Adrenal gland (tissue), 12 donors: Measurements from ENCODE around the gene CAMKMT. TPM values are rescaled to one million over a fixed set of nuclear protein-coding genes. Genes with fewer than 3 reads are reported as not detected.

Source experiments
- DNase-seq, 7 donors: peaks; one replicate each; pipeline ENCODE4 v3.0.0-alpha.2; 2019 to 2020
- H3K27ac ChIP-seq, 5 donors: fragments of 200-600 bp; sonication (generic) in 4 of 5; 1 replicate in 3 of 5; 2 replicates in 2 of 5; pipeline versions ENCODE4 v1.5.1 to v1.8.0; 2016 to 2020; ENCODE audit warnings: mild to moderate bottlenecking in 1 of 5
- H3K27me3 ChIP-seq: fragments of 200-600 bp; 2 replicates; pipeline ENCODE4 v1.8.0; 2021
- H3K36me3 ChIP-seq, 2 donors: fragments of 200-600 bp; replicated peaks in 1 of 2; 1 replicate in 1 of 2; 2 replicates in 1 of 2; pipeline versions ENCODE4 v1.5.1 to v1.8.0; 2018 to 2022
- H3K4me1 ChIP-seq, 2 donors: fragments of 200-600 bp; replicated peaks in 1 of 2; 1 replicate in 1 of 2; 2 replicates in 1 of 2; pipeline versions ENCODE4 v1.5.1 to v1.8.0; 2018 to 2021
- H3K4me3 ChIP-seq, 4 donors: fragments of 200-600 bp; sonication (generic) in 3 of 4; one replicate each; pipeline ENCODE4 v1.5.1; 2016 to 2018
- H3K9me3 ChIP-seq, 3 donors: fragments of 200-600 bp; sonication (generic) in 1 of 3; replicated peaks in 1 of 3; 1 replicate in 2 of 3; 2 replicates in 1 of 3; pipeline versions ENCODE4 v1.5.1 to v1.8.0; 2016 to 2021
- CTCF ChIP-seq, 6 experiments: fragments of 450-650 bp in 4 of 6; fragments of 200-600 bp in 2 of 6; sonication (generic) in 1 of 6; IDR thresholded peaks; 1 replicate in 5 of 6; 2 replicates in 1 of 6; pipeline versions ENCODE4 v1.5.1 to v1.8.0; 2016 to 2021; ENCODE audit warnings: antibody characterized with exemption in 6 of 6, mild to moderate bottlenecking in 2 of 6, moderate library complexity in 1 of 6
- POLR2A ChIP-seq, 2 donors: fragments of 450-650 bp; IDR thresholded peaks; one replicate each; pipeline ENCODE4 v1.6.1; 2017; ENCODE audit warnings: antibody characterized with exemption in 2 of 2, mild to moderate bottlenecking in 2 of 2, moderate library complexity in 1 of 2
- WGBS, 4 donors: extraction: QIAGEN DNeasy Blood & Tissue Kit in 2 of 4; methylation state at CpG; one replicate each; pipeline versions ENCODE4 v1.1.5 to v1.1.7; 2013 to 2017; 5-methylcytosine and 5-hydroxymethylcytosine counted together
- intact Hi-C, 2 donors: fragments of 100-400 bp; cut with DNase I; formaldehyde crosslinking; loops; one replicate each; pipeline versions ENCODE4 v1.14.1 to v1.15.0; 2022 to 2023
- polyA plus RNA-seq, 3 donors: library from polyadenylated mRNA; stranded (reverse); fragments of 200-250 nt in 2 of 3; fragments of 350-450 nt in 1 of 3; fragmentation: Illumina TruSeq in 1 of 3; extraction: RNeasy Lipid Tissue Mini Kit (QIAGEN cat#74804) in 1 of 3; gene quantifications; one replicate each; pipeline ENCODE4 v1.2.3, GENCODE V29; 2013 to 2014
- total RNA-seq, 9 donors: library from RNA; depleted of rRNA in 4 of 9; stranded (reverse); fragments of >200 nt in 4 of 9; fragments of 120-200 nt in 1 of 9; fragmentation: NEBNext Ultra II Directional in 1 of 9; extraction: Animal tissue kit (Norgen Biotek cat#: 25700) in 1 of 9; gene quantifications; one replicate each; pipeline versions ENCODE4 v1.1.0 to v1.2.4, GENCODE V29; 2013 to 2023
- donor health status: healthy with polysubstance abuse.
- donor health status: Bipolar disorder and iron deficiency.
- donor health status: DM: yes; HTN: yes; CAD: no.
- donor health status: DM: no; HTN: no; CAD: no.
- donor health status: DM: no; HTN: no; CAD: no.
- donor health status: DM: yes; HTN: yes; CAD: no.

CAMKMT gene
- total and polyA plus RNA-seq, 12 donors: 2.6 to 14.0 (median 8.6) TPM

- H3K27ac ChIP-seq: no peak overlapping the region
- peaks cover 0 to 42% of the 10 kb centered on the region in 2 donors for H3K36me3 ChIP-seq
- H3K9me3 ChIP-seq: no peaks in the 10 kb centered on the region
- DNase-seq: no peak
- no peak overlapping the region for H3K4me3 ChIP-seq
- peaks cover 9 to 10% of the 10 kb centered on the region in 2 donors for H3K4me1 ChIP-seq
- WGBS, 4 donors: 67 to 86% (median 83%) methylated on average over 1 of the region's 1 CpG
- no peak for TF ChIP-seq CTCF (IDR thresholded peaks at IDR 0.05)
- no peak for TF ChIP-seq POLR2A (IDR thresholded peaks at IDR 0.05)
- no peaks in the 10 kb centered on the region for H3K27me3 ChIP-seq
- intact Hi-C loops: no loop called here
These were observed 40.9 kb upstream of the CAMKMT start for GRCh38 chr2:44320832-44321231.

- Histone ChIP-seq H3K4me3 (no peak overlapping the region), H3K27ac (no peak overlapping the region), H3K36me3 (peaks cover 0 to 47% of the 10 kb centered on the region in 2 donors), H3K27me3 (no peaks in the 10 kb centered on the region), H3K4me1 (peaks cover 9 to 10% of the 10 kb centered on the region in 2 donors), H3K9me3 (no peaks in the 10 kb centered on the region)
- intact Hi-C loops: no loop called here
- 90 to 94% (median 92%) methylated on average over 5 of the region's 5 CpGs for WGBS, 4 donors
- TF ChIP-seq POLR2A (IDR thresholded peaks at IDR 0.05): no peak
- no peak for TF ChIP-seq CTCF (IDR thresholded peaks at IDR 0.05)
- no peak for DNase-seq
These were observed 40.4 kb upstream of the CAMKMT start for GRCh38 chr2:44321360-44321759.

- intact Hi-C loops: no loop called here
- no peak overlapping the region for H3K4me3 ChIP-seq
- peaks cover 0 to 65% of the 10 kb centered on the region in 2 donors for H3K36me3 ChIP-seq
- TF ChIP-seq POLR2A (IDR thresholded peaks at IDR 0.05) (no peak), CTCF (IDR thresholded peaks at IDR 0.05) (no peak)
- H3K4me1 ChIP-seq: peaks cover 9 to 17% of the 10 kb centered on the region in 2 donors
- DNase-seq: peak in 3 of 7 donors; percentile 7 to 29 (median 28)
- H3K9me3 ChIP-seq: no peaks in the 10 kb centered on the region
- peak overlapping the region in 3 of 5 donors; percentile 19 to 44 (median 30) for H3K27ac ChIP-seq
- H3K27me3 ChIP-seq: no peaks in the 10 kb centered on the region
- WGBS, 4 donors: 45 to 100% (median 75%) methylated on average over 1 of the region's 1 CpG
These were observed 36.7 kb upstream of the CAMKMT start for GRCh38 chr2:44324971-44325426.

GRCh38 chr2:44325897-44326296 lies 35.9 kb upstream of the CAMKMT start:
- H3K27ac ChIP-seq: peak overlapping the region in 1 of 5 donors; percentile 29
- 71 to 77% (median 74%) methylated on average over 4 of the region's 4 CpGs for WGBS, 4 donors
- no peaks in the 10 kb centered on the region for H3K27me3 ChIP-seq
- H3K4me3 ChIP-seq: no peak overlapping the region
- no peak for DNase-seq
- intact Hi-C loops: no loop called here
- H3K36me3 ChIP-seq: peaks cover 0 to 61% of the 10 kb centered on the region in 2 donors
- no peaks in the 10 kb centered on the region for H3K9me3 ChIP-seq
- TF ChIP-seq CTCF (IDR thresholded peaks at IDR 0.05) (no peak), POLR2A (IDR thresholded peaks at IDR 0.05) (no peak)
- peaks cover 9 to 17% of the 10 kb centered on the region in 2 donors for H3K4me1 ChIP-seq
